ENCODE data around the gene PRM2. TPM values are rescaled to one million over a fixed set of nuclear protein-coding genes. Genes with fewer than 3 reads are reported as not detected.

Gene PRM2
- total and polyA plus RNA-seq, 2 of the 8 experiments (the other 6 are each of a cell fraction or from before 2014, with no cell fraction given) = not detected

GRCh38 chr16:11318817-11319216, 42.5 kb upstream of the PRM2 start:
- ChIA-PET POLR2A (ENCODE audit: partially characterized antibody) (interaction anchor here (0.9 to 4.6 kb wide), 8 partner anchors 10 to 88 kb away, joined by 3 to 25 read pairs (median 4); partner anchors contain the start of gene SOCS1), CTCF (ENCODE audit: partially characterized antibody) (interaction anchor here (1.0 to 2.8 kb wide), 7 partner anchors 11 to 123 kb away, joined by 3 to 10 read pairs (median 4); no protein-coding TSS in a partner anchor)
- Histone ChIP-seq H3K56ac (replicated peaks; ENCODE audit: insufficient read length, low read depth, low read length) (no peak overlapping the region), H3K36me3 (ENCODE audit: control insufficient read depth in 2 of 4, insufficient read depth in 4 of 4, low read length in 3 of 4) (no peaks in the 10 kb centered on the region), H3K4me2 (ENCODE audit: insufficient read depth in 1 of 2, low read depth in 2 of 2, low read length in 2 of 2) (no peak overlapping the region), H3K18ac (ENCODE audit: extremely low read depth, low read length) (peak overlapping the region; percentile 78), H3K27me3 (replicated peaks in 1 of 4; ENCODE audit: control insufficient read depth in 3 of 4, extremely low read depth in 1 of 4, insufficient read depth in 3 of 4, low read length in 3 of 4) (no peaks in the 10 kb centered on the region), H3K9ac (replicated peaks in 1 of 4; ENCODE audit: extremely low read depth in 1 of 4, low read depth in 3 of 4, low read length in 3 of 4) (no peak overlapping the region), H2BK20ac (ENCODE audit: low read length) (peak overlapping the region; percentile 93), H3K23me2 (ENCODE audit: low read depth, low read length) (peaks cover 8% of the 10 kb centered on the region), H3K4ac (replicated peaks; ENCODE audit: insufficient read length, low read depth, low read length) (peak overlapping the region; percentile 79), H3K27ac (ENCODE audit: low read depth, low read length) (no peak overlapping the region), H4K8ac (ENCODE audit: extremely low read depth, insufficient read depth, low read length) (no peak overlapping the region; the same call in 1 of the 2 replicates), H3K23ac (ENCODE audit: insufficient read length) (no peak overlapping the region), H2AK5ac (ENCODE audit: low read depth, low read length) (peak overlapping the region; percentile 76; the same call in 1 of the 2 replicates), H3K79me1 (ENCODE audit: low read depth, low read length) (no peaks in the 10 kb centered on the region), H2BK15ac (ENCODE audit: low read length) (peak overlapping the region; percentile 98; the same call in 1 of the 2 replicates), H4K20me1 (replicated peaks in 1 of 2; ENCODE audit: control insufficient read depth in 1 of 2, insufficient read depth in 2 of 2, low read length in 2 of 2) (no peaks in the 10 kb centered on the region), H3K14ac (ENCODE audit: insufficient read length) (no peak overlapping the region), H3K4me1 (replicated peaks in 1 of 4; ENCODE audit: control insufficient read depth in 3 of 4, insufficient read depth in 4 of 4, low read length in 3 of 4) (peaks cover 15 to 24% (median 16%) of the 10 kb centered on the region in 4 experiments), H4K91ac (replicated peaks; ENCODE audit: insufficient read length, low read length) (peak overlapping the region; percentile 77), H3K4me3 (ENCODE audit: extremely low read depth in 1 of 4, insufficient read depth in 2 of 4, low read depth in 3 of 4, low read length in 4 of 4) (no peak overlapping the region), H4K5ac (ENCODE audit: insufficient read length, low read depth, low read length) (no peak overlapping the region), H2BK5ac (ENCODE audit: low read depth, low read length) (peak overlapping the region; percentile 13; the same call in 1 of the 2 replicates), H2AFZ (ENCODE audit: low read length) (no peak overlapping the region), H3K9me3 (ENCODE audit: insufficient read depth in 2 of 2, low read depth in 1 of 2, low read length in 1 of 2) (no peaks in the 10 kb centered on the region), H2BK12ac (ENCODE audit: low read depth, low read length) (peak overlapping the region; percentile 84), H3K79me2 (ENCODE audit: control insufficient read depth in 1 of 2, insufficient read depth in 2 of 2, low read length in 2 of 2) (no peaks in the 10 kb centered on the region), H2BK120ac (replicated peaks; ENCODE audit: low read depth, low read length) (peak overlapping the region; percentile 25)
- no peak for TF ChIP-seq RAD21 (IDR thresholded peaks at IDR 0.05 in 1 of 2, conservative IDR thresholded peaks at IDR 0.05 in 1 of 2; ENCODE audit: low read depth in 2 of 2, low read length in 2 of 2)
- TF ChIP-seq KDM1A (IDR thresholded peaks at IDR 0.05; ENCODE audit: borderline replicate concordance, low read length) = peak; percentile 91
- WGBS, 2 experiments (ENCODE audit: extremely low coverage in 1 of 2, insufficient coverage in 1 of 2, insufficient read length in 1 of 2, insufficient replicate concordance in 2 of 2, low coverage in 1 of 2, low lambda C conversion rate in 2 of 2, missing lambda C conversion rate in 1 of 2) = 96% methylated on average over 8 of the region's 8 CpGs; no CpG with 5 or more reads in 1 of the 2 experiments
- FAIRE-seq = no peak
- DNase-seq (ENCODE audit: low read depth in 1 of 2, low spot score in 2 of 2) = no peak

All from H1 (cell line).